Thyroid gland (tissue), 4 donors: ENCODE results near the gene RFX4. TPM values are rescaled to one million over a fixed set of nuclear protein-coding genes. Genes with fewer than 3 reads are reported as not detected.

Experiments
- DNase-seq, 2 donors: peaks; one replicate each; pipeline ENCODE4 v3.0.0-alpha.2; 2019
- H3K27ac ChIP-seq, 3 donors: fragments of 200-600 bp; sonication (generic); 1 replicate in 2 of 3; 2 replicates in 1 of 3; pipeline ENCODE4 v1.5.1; 2016 to 2019; ENCODE audit warnings: mild to moderate bottlenecking in 1 of 3, moderate library complexity in 1 of 3
- H3K27me3 ChIP-seq: fragments of 200-600 bp; sonication (generic); one replicate; pipeline ENCODE4 v1.5.1; 2019
- H3K36me3 ChIP-seq, 2 donors: fragments of 200-600 bp; sonication (generic); one replicate each; pipeline ENCODE4 v1.5.1; 2016 to 2019
- H3K4me1 ChIP-seq, 2 donors: fragments of 200-600 bp; sonication (generic); one replicate each; pipeline ENCODE4 v1.5.1; 2017 to 2019
- H3K4me3 ChIP-seq, 3 donors: fragments of 200-600 bp; sonication (generic); replicated peaks in 1 of 3; 1 replicate in 2 of 3; 2 replicates in 1 of 3; pipeline ENCODE4 v1.5.1; 2016; ENCODE audit warnings: mild to moderate bottlenecking in 1 of 3
- H3K9me3 ChIP-seq: fragments of 200-600 bp; sonication (generic); one replicate; pipeline ENCODE4 v1.5.1; 2017
- CTCF ChIP-seq, 6 experiments: fragments of 200-600 bp in 3 of 6; fragments of 450-650 bp in 3 of 6; sonication (generic) in 3 of 6; IDR thresholded peaks; one replicate each; pipeline ENCODE4 v1.5.1; 2016 to 2019; ENCODE audit warnings: antibody characterized with exemption in 6 of 6, mild to moderate bottlenecking in 2 of 6, inconsistent platforms in 1 of 6, moderate library complexity in 1 of 6
- POLR2A ChIP-seq, 2 donors: fragments of 450-650 bp; IDR thresholded peaks; one replicate each; pipeline ENCODE4 v1.6.1; 2017; ENCODE audit warnings: antibody characterized with exemption in 2 of 2, mild to moderate bottlenecking in 2 of 2, moderate library complexity in 1 of 2
- WGBS, 2 donors: methylation state at CpG; one replicate each; pipeline ENCODE4 v1.1.5; 2017; 5-methylcytosine and 5-hydroxymethylcytosine counted together
- intact Hi-C: fragments of 100-400 bp; cut with DNase I; formaldehyde crosslinking; loops from one replicate; pipeline ENCODE4 v1.15.1; 2023
- total RNA-seq, 4 donors: library from RNA; depleted of rRNA; stranded (reverse); fragments of >200 nt; gene quantifications; one replicate each; pipeline ENCODE4 v1.2.3, GENCODE V29; 2016

The RFX4 gene
- total RNA-seq, 4 donors from 2014 or later = 0.27 to 0.45 TPM; not detected in 2

- Histone ChIP-seq H3K27me3 (no peaks in the 10 kb centered on the region), H3K27ac (no peak overlapping the region), H3K4me1 (no peaks in the 10 kb centered on the region), H3K9me3 (no peaks in the 10 kb centered on the region), H3K36me3 (no peaks in the 10 kb centered on the region), H3K4me3 (no peak overlapping the region)
- WGBS, 2 donors = 94 to 95% methylated on average over 1 of the region's 1 CpG
- no peak for TF ChIP-seq POLR2A (IDR thresholded peaks at IDR 0.05)
- TF ChIP-seq CTCF (IDR thresholded peaks at IDR 0.05) = no peak
- DNase-seq = no peak
- intact Hi-C loops = no loop called here
These were observed 146.8 kb downstream of the RFX4 start for GRCh38 chr12:106729611-106730010.

- intact Hi-C loops = no loop called here
- DNase-seq = no peak
- Histone ChIP-seq H3K4me3 (no peak overlapping the region), H3K9me3 (no peaks in the 10 kb centered on the region), H3K27ac (no peak overlapping the region), H3K36me3 (no peaks in the 10 kb centered on the region), H3K27me3 (no peaks in the 10 kb centered on the region), H3K4me1 (no peaks in the 10 kb centered on the region)
- TF ChIP-seq CTCF (IDR thresholded peaks at IDR 0.05) = no peak
- no peak for TF ChIP-seq POLR2A (IDR thresholded peaks at IDR 0.05)
- WGBS, 2 donors = 94 to 97% methylated on average over 5 of the region's 5 CpGs
These were observed 150.1 kb downstream of the RFX4 start for GRCh38 chr12:106732890-106733289.

GRCh38 chr12:106733660-106734059, 150.9 kb downstream of the RFX4 start:
- intact Hi-C loops = no loop called here
- no peak overlapping the region for H3K27ac ChIP-seq
- H3K9me3 ChIP-seq = no peaks in the 10 kb centered on the region
- no peaks in the 10 kb centered on the region for H3K27me3 ChIP-seq
- TF ChIP-seq CTCF (IDR thresholded peaks at IDR 0.05) (no peak), POLR2A (IDR thresholded peaks at IDR 0.05) (no peak)
- H3K36me3 ChIP-seq = no peaks in the 10 kb centered on the region
- WGBS, 2 donors = 85 to 95% methylated on average over 4 of the region's 4 CpGs
- no peak for DNase-seq
- no peaks in the 10 kb centered on the region for H3K4me1 ChIP-seq
- no peak overlapping the region for H3K4me3 ChIP-seq

- Histone ChIP-seq H3K4me1 (no peaks in the 10 kb centered on the region), H3K4me3 (no peak overlapping the region), H3K27ac (no peak overlapping the region), H3K36me3 (no peaks in the 10 kb centered on the region), H3K9me3 (no peaks in the 10 kb centered on the region), H3K27me3 (no peaks in the 10 kb centered on the region)
- peak; percentile 32 to 38 for DNase-seq
- TF ChIP-seq POLR2A (IDR thresholded peaks at IDR 0.05) (no peak), CTCF (IDR thresholded peaks at IDR 0.05) (peak in 1 of 6 experiments; percentile 5)
- 56 to 60% methylated on average over 9 of the region's 9 CpGs for WGBS, 2 donors
- intact Hi-C loops = no loop called here
These were observed 153.5 kb downstream of the RFX4 start for GRCh38 chr12:106736051-106736957.

GRCh38 chr12:106739318-106739717, 156.5 kb downstream of the RFX4 start:
- WGBS, 2 donors = 78% methylated on average over 4 of the region's 4 CpGs
- intact Hi-C loops = no loop called here
- no peak for TF ChIP-seq CTCF (IDR thresholded peaks at IDR 0.05)
- H3K4me3 ChIP-seq = no peak overlapping the region
- H3K9me3 ChIP-seq = no peaks in the 10 kb centered on the region
- no peak overlapping the region for H3K27ac ChIP-seq
- H3K4me1 ChIP-seq = no peaks in the 10 kb centered on the region
- no peak for DNase-seq
- H3K36me3 ChIP-seq = no peaks in the 10 kb centered on the region
- no peaks in the 10 kb centered on the region for H3K27me3 ChIP-seq
